Measurements from ENCODE around the gene TMEM141. TPM values are rescaled to one million over a fixed set of nuclear protein-coding genes. Genes with fewer than 3 reads are reported as not detected.
"Not testable (repeated sequence)": the region's sequence is repeated elsewhere in the genome, so short reads cannot be mapped to it uniquely, and the experiment has no call there.

Gene TMEM141
- total RNA-seq, 1 experiment from 2014 or later, result 64.1 TPM

GRCh38 chr9:136760424-136760823, 30.7 kb upstream of the TMEM141 start:
- Mint-ChIP-seq H3K27me3 (ENCODE audit: unreplicated experiment) (peaks cover 23% of the 10 kb centered on the region), H3K36me3 (ENCODE audit: insufficient read depth, unreplicated experiment) (no peaks in the 10 kb centered on the region), H3K27ac (ENCODE audit: unreplicated experiment) (no peak overlapping the region), H3K4me1 (ENCODE audit: low read depth, unreplicated experiment) (no peaks in the 10 kb centered on the region), H3K9me3 (ENCODE audit: low read depth, unreplicated experiment) (no peaks in the 10 kb centered on the region), H3K4me3 (ENCODE audit: low read depth, unreplicated experiment) (no peak overlapping the region)
- no peak for DNase-seq
- no TSS peak for BruUV-seq (replicated peaks)
- CTCF ChIA-PET, result no interaction called here
- TF ChIP-seq CTCF (IDR thresholded peaks at IDR 0.05; ENCODE audit: unreplicated experiment), result no peak
- intact Hi-C loops (cut with micrococcal nuclease; ENCODE audit: unreplicated experiment), result no loop called here

GRCh38 chr9:136760834-136761544, 30.2 kb upstream of the TMEM141 start:
- BruUV-seq (replicated peaks); H3K9me3 Mint-ChIP-seq (ENCODE audit: low read depth, unreplicated experiment); H3K4me1 Mint-ChIP-seq (ENCODE audit: low read depth, unreplicated experiment); H3K27ac Mint-ChIP-seq (ENCODE audit: unreplicated experiment); intact Hi-C loops (cut with micrococcal nuclease; ENCODE audit: unreplicated experiment); H3K36me3 Mint-ChIP-seq (ENCODE audit: insufficient read depth, unreplicated experiment); H3K4me3 Mint-ChIP-seq (ENCODE audit: low read depth, unreplicated experiment); CTCF ChIA-PET: not testable (repeated sequence)
- peak; percentile 26 for TF ChIP-seq CTCF (IDR thresholded peaks at IDR 0.05; ENCODE audit: unreplicated experiment)
- peak; percentile 62 for DNase-seq
- peaks cover 23% of the 10 kb centered on the region for H3K27me3 Mint-ChIP-seq (ENCODE audit: unreplicated experiment)

GRCh38 chr9:136761545-136761981, 29.6 kb upstream of the TMEM141 start:
- no peaks in the 10 kb centered on the region for H3K36me3 Mint-ChIP-seq (ENCODE audit: insufficient read depth, unreplicated experiment)
- peaks cover 23% of the 10 kb centered on the region for H3K27me3 Mint-ChIP-seq (ENCODE audit: unreplicated experiment)
- CTCF ChIA-PET, result interaction anchor here (0.7 kb wide), 1 partner anchor 13 kb away, joined by 4 read pairs; no protein-coding TSS in a partner anchor
- TF ChIP-seq CTCF (IDR thresholded peaks at IDR 0.05; ENCODE audit: unreplicated experiment), result no peak
- BruUV-seq (replicated peaks), result no TSS peak
- intact Hi-C loops (cut with micrococcal nuclease; ENCODE audit: unreplicated experiment), result no loop called here
- no peak overlapping the region for H3K4me3 Mint-ChIP-seq (ENCODE audit: low read depth, unreplicated experiment)
- H3K9me3 Mint-ChIP-seq (ENCODE audit: low read depth, unreplicated experiment), result no peaks in the 10 kb centered on the region
- H3K4me1 Mint-ChIP-seq (ENCODE audit: low read depth, unreplicated experiment), result peaks cover 2% of the 10 kb centered on the region
- DNase-seq, result no peak
- H3K27ac Mint-ChIP-seq (ENCODE audit: unreplicated experiment), result no peak overlapping the region

GRCh38 chr9:136762221-136762691, 28.9 kb upstream of the TMEM141 start:
- H3K36me3 Mint-ChIP-seq (ENCODE audit: insufficient read depth, unreplicated experiment), result no peaks in the 10 kb centered on the region
- CTCF ChIA-PET, result no interaction called here
- H3K4me3 Mint-ChIP-seq (ENCODE audit: low read depth, unreplicated experiment), result no peak overlapping the region
- no peak for DNase-seq
- TF ChIP-seq CTCF (IDR thresholded peaks at IDR 0.05; ENCODE audit: unreplicated experiment), result no peak
- intact Hi-C loops (cut with micrococcal nuclease; ENCODE audit: unreplicated experiment), result no loop called here
- H3K27me3 Mint-ChIP-seq (ENCODE audit: unreplicated experiment), result peaks cover 23% of the 10 kb centered on the region
- no peak overlapping the region for H3K27ac Mint-ChIP-seq (ENCODE audit: unreplicated experiment)
- no TSS peak for BruUV-seq (replicated peaks)
- H3K9me3 Mint-ChIP-seq (ENCODE audit: low read depth, unreplicated experiment), result no peaks in the 10 kb centered on the region
- peaks cover 8% of the 10 kb centered on the region for H3K4me1 Mint-ChIP-seq (ENCODE audit: low read depth, unreplicated experiment)
